Testis (tissue), 3 donors: ENCODE results near the gene DDR2. TPM values are rescaled to one million over a fixed set of nuclear protein-coding genes. Genes with fewer than 3 reads are reported as not detected.

Experiments used
- DNase-seq: peaks from one replicate; pipeline ENCODE4 v3.0.0-alpha.2; 2019
- H3K27ac ChIP-seq, 2 donors: fragments of 200-600 bp; sonication (generic); one replicate each; pipeline ENCODE4 v1.5.1; 2019
- H3K27me3 ChIP-seq: fragments of 200-600 bp; sonication (generic); one replicate; pipeline ENCODE4 v1.5.1; 2019
- H3K36me3 ChIP-seq: fragments of 200-600 bp; sonication (generic); one replicate; pipeline ENCODE4 v1.5.1; 2017; ENCODE audit warnings: low read depth; ENCODE audit errors: missing control alignments
- H3K4me1 ChIP-seq: fragments of 200-600 bp; sonication (generic); one replicate; pipeline ENCODE4 v1.5.1; 2019
- H3K4me3 ChIP-seq, 2 donors: fragments of 200-600 bp; sonication (generic); one replicate each; pipeline ENCODE4 v1.5.1; 2017 to 2019
- H3K9me3 ChIP-seq: fragments of 200-600 bp; sonication (generic); one replicate; pipeline ENCODE4 v1.5.1; 2017
- CTCF ChIP-seq, 3 experiments: fragments of 450-650 bp in 2 of 3; fragments of 200-600 bp in 1 of 3; sonication (generic) in 1 of 3; IDR thresholded peaks; one replicate each; pipeline ENCODE4 v1.5.1; 2016 to 2019; ENCODE audit warnings: antibody characterized with exemption in 3 of 3, mild to moderate bottlenecking in 2 of 3, moderate library complexity in 1 of 3
- POLR2A ChIP-seq: fragments of 450-650 bp; IDR thresholded peaks from one replicate; pipeline ENCODE4 v1.6.1; 2017; ENCODE audit warnings: antibody characterized with exemption, mild to moderate bottlenecking, moderate library complexity
- WGBS, 2 donors: methylation state at CpG; one replicate each; pipeline ENCODE4 v1.1.5; 2018; 5-methylcytosine and 5-hydroxymethylcytosine counted together
- intact Hi-C: fragments of 100-400 bp; cut with DNase I; formaldehyde crosslinking; loops from one replicate; pipeline ENCODE4 v1.15.1; 2023; ENCODE audit warnings: low total_unique reads
- polyA plus RNA-seq: library from polyadenylated mRNA; stranded (reverse); fragments of 350-450 nt; fragmentation: Illumina TruSeq; extraction: RNeasy Lipid Tissue Mini Kit (QIAGEN cat#74804); gene quantifications from one replicate; pipeline ENCODE4 v1.2.3, GENCODE V29; 2014; ENCODE audit warnings: low read depth, low replicate concordance; ENCODE audit not compliant: insufficient read depth
- total RNA-seq, 2 donors: library from RNA; depleted of rRNA; stranded (reverse); fragments of >200 nt; gene quantifications; one replicate each; pipeline ENCODE4 v1.2.3, GENCODE V29; 2016

Gene DDR2
- total and polyA plus RNA-seq, 3 donors from 2014 or later: 9.0 to 13.2 (median 9.2) TPM

- DNase-seq: no peak
- Histone ChIP-seq H3K36me3 (no peaks in the 10 kb centered on the region), H3K4me1 (peaks cover 5% of the 10 kb centered on the region), H3K4me3 (no peak overlapping the region), H3K27me3 (no peaks in the 10 kb centered on the region), H3K27ac (no peak overlapping the region), H3K9me3 (no peaks in the 10 kb centered on the region)
- 50 to 65% methylated on average over 1 of the region's 1 CpG for whole genome bisulfite sequencing, 2 donors
- intact Hi-C loops: no loop called here
- TF ChIP-seq POLR2A: no peak
- TF ChIP-seq CTCF (IDR thresholded peaks at IDR 0.05): no peak
Measured at GRCh38 chr1:162717548-162718184, 85.4 kb downstream of the DDR2 start.

GRCh38 chr1:162719678-162720077 is 87.4 kb downstream of the DDR2 start:
- DNase-seq: no peak
- Histone ChIP-seq H3K9me3 (no peaks in the 10 kb centered on the region), H3K27ac (no peak overlapping the region), H3K36me3 (no peaks in the 10 kb centered on the region), H3K4me3 (no peak overlapping the region), H3K27me3 (no peaks in the 10 kb centered on the region), H3K4me1 (no peaks in the 10 kb centered on the region)
- 82 to 86% methylated on average over 1 of the region's 1 CpG for WGBS, 2 donors
- TF ChIP-seq POLR2A: no peak
- TF ChIP-seq CTCF (IDR thresholded peaks at IDR 0.05): no peak
- intact Hi-C loops: no loop called here

- Histone ChIP-seq H3K4me1 (no peaks in the 10 kb centered on the region), H3K4me3 (no peak overlapping the region), H3K27ac (no peak overlapping the region), H3K36me3 (no peaks in the 10 kb centered on the region), H3K27me3 (no peaks in the 10 kb centered on the region), H3K9me3 (no peaks in the 10 kb centered on the region)
- no peak for DNase-seq
- intact Hi-C loops: no loop called here
- TF ChIP-seq POLR2A: no peak
- TF ChIP-seq CTCF (IDR thresholded peaks at IDR 0.05): no peak
- 89 to 100% methylated on average over 1 of the region's 1 CpG for WGBS, 2 donors
Measured at GRCh38 chr1:162720996-162721395, 88.7 kb downstream of the DDR2 start.

- TF ChIP-seq POLR2A (no peak), CTCF (IDR thresholded peaks at IDR 0.05) (no peak)
- Histone ChIP-seq H3K4me3 (no peak overlapping the region), H3K36me3 (no peaks in the 10 kb centered on the region), H3K27ac (no peak overlapping the region), H3K4me1 (no peaks in the 10 kb centered on the region), H3K27me3 (no peaks in the 10 kb centered on the region), H3K9me3 (no peaks in the 10 kb centered on the region)
- intact Hi-C loops: no loop called here
- no peak for DNase-seq
Measured at GRCh38 chr1:162721471-162721870, 89.2 kb downstream of the DDR2 start.

- intact Hi-C loops: no loop called here
- Histone ChIP-seq H3K27ac (no peak overlapping the region), H3K27me3 (no peaks in the 10 kb centered on the region), H3K9me3 (no peaks in the 10 kb centered on the region), H3K4me3 (no peak overlapping the region), H3K36me3 (no peaks in the 10 kb centered on the region), H3K4me1 (no peaks in the 10 kb centered on the region)
- DNase-seq: no peak
- no peak for TF ChIP-seq POLR2A
- no peak for TF ChIP-seq CTCF (IDR thresholded peaks at IDR 0.05)
- 88 to 93% methylated on average over 3 of the region's 3 CpGs for WGBS, 2 donors
Measured at GRCh38 chr1:162722036-162722435, 89.8 kb downstream of the DDR2 start.
